GM21529 (cell line): Measurements from ENCODE around the gene DNAJB7.
"Not testable (repeated sequence)": the region's sequence is repeated elsewhere in the genome, so short reads cannot be mapped to it uniquely, and the experiment has no call there.

ENCODE experiments used
- ATAC-seq: cut with Tn5 transposase; IDR thresholded peaks from one replicate; pipeline ENCODE4 v1.9.1; 2021; ENCODE audit not compliant: unreplicated experiment

Gene DNAJB7

DNA sequence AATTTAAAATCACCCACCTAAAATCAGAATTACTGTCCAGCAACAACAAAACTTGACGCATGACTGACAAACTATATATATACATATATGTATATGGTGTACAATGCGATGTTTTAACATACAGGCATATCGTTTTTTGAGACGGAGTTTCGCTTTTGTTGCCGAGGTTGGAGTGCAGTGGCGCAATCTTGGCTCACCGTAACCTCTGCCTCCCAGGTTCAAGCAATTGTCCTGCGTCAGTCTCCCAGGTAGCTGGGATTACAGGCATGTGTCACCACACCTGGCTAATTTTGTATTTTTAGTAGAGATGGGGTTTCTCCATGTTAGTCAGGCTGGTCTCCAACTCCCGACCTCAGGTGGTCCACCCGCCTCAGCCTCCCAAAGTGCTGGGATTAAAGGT, 16.1 kb downstream of the DNAJB7 start:
- not testable (repeated sequence) for ATAC-seq

DNA sequence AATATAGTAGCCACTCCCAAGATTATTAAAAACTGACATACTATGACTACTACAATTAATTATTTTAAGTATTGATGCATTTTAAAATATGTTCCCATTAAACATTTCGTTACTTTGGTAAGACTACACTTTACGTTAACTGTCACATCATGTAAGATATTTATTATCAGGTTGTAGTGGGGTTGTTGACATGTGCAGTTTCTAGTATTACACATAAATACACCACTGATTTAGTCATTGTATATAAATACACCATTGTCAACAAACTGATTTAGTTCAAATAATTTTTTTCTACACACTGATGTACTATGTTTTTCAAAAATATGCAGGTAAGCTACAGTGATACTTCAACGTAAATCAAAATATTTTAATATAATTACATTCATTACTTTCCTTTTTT, 17.0 kb downstream of the DNAJB7 start:
- ATAC-seq: no peak

DNA sequence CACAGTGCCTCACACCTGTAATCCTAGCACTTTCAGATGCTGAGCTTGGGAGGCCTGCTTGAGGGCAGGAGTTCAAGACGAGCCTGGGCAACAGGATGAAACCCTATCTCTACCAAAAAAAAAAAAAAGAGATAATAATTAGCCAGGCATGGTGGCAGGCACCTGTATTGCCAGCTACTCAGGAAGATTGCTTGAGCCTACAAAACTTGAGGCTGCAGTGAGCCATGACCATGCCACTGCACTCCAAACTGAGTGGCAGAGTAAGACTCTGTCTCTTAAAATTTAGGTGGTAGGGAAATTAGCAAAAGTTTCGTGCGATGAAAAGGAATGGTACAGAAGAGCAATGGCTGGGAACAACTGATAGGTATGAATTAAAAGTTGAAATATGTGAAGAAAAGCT, 23.4 kb downstream of the DNAJB7 start:
- ATAC-seq: no peak

DNA sequence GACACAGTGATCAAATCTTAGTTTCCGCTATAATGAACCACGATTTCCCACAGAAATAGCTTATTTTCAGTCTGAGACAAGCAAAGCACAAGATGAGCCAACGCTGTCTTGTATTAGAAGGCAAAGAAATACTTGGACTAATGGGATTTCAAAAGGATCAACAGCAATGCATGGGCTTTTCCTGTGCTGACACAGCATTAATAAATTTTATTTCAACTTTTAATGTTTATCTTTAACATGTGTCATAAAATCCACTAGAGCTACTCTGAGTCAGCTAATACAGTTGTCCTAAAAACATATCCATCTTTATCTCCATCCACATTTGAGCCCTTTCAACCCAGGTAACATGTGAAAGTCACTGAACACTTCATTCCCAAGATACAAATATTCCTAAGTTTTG, 27.3 kb downstream of the DNAJB7 start:
- no peak for ATAC-seq

DNA sequence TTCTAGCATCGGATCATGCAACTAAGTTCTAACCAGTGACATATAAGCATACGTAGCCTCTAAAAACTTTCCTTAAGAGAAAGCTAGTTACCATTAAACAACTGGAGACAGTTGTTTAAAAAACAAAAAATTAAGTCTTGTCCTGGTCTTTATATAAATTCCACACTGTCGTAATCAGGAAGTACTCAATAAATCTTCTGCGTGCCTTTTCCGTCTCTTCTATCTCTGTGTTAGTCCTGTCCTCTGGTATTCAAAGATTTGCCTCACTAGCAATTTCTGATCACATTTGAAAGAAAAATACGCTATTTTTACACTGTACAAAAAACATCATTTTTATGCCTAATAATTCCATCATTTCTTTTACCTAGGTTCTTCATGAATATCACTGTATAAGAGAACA, 32.8 kb downstream of the DNAJB7 start:
- ATAC-seq: no peak

DNA sequence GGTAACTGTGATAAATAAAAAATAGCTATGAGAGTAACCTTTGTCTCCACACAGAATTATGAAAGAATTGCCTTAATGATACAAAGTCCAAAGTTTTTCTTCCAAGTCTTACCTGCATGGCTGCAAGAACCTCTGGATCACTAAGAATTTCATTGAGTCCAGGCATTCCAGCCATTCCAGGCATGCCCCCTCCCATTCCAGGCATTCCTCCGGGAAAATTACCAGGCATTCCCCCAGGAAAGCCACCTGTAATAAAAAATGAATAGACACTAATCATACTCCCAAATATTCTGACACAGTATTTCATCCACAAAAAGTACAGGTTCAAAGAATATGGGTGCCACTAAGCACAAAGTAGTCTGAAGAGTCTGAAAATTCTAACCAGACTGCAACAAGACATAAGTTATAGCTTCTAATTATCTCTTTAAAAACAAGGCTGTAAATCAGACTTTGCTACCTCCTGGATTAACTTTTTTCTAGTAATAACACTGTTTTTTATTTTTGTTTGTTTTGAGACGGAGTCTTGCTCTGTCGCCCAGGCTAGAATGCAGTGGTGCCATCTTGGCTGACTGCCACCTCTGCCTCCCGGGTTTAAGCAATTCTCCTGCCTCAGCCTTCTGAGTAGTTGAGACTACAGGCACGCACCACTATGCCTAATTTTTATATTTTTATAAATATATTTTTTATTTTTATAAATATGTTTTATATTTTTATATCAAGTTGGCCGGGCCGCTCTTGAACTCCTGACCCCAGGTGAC, 34.8 kb downstream of the DNAJB7 start:
- no peak for ATAC-seq

DNA sequence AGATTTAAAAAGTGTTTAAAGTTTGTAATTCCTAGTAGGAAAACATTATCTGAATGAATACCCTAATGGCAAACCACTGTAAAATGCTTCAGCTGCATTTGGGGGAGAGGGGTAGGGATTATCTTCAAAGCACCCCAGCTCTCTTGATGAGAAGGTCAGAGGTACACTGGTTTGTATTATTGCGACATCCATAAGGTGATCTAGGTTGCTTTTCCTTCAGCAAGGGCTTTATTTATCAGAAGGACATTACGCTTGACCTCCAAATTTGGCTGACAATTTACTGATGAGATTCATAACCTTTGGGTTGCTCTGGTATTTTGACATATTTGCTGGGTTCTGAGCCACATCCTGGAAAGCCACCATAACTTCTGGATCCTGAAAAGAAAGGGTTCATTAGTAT, 35.6 kb downstream of the DNAJB7 start:
- not testable (repeated sequence) for ATAC-seq

DNA sequence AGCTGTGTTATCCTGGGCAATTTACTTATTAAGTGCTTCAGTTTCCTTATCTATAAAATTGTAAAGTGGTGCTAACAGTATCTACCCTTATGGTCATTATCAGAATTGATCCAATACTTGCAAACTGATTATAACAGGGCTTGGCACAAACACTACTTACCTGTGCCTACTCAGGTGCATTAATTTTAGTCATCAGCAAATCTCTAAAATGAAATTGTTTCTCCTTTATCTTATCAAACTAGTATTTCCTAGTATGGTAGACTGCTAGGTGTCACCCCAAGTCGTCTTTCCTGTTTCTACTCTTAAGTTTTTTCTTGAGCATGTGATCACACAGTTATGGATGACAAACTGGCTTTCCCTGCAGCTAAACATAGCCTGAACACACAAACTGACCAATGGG, 38.5 kb downstream of the DNAJB7 start:
- ATAC-seq: no peak

DNA sequence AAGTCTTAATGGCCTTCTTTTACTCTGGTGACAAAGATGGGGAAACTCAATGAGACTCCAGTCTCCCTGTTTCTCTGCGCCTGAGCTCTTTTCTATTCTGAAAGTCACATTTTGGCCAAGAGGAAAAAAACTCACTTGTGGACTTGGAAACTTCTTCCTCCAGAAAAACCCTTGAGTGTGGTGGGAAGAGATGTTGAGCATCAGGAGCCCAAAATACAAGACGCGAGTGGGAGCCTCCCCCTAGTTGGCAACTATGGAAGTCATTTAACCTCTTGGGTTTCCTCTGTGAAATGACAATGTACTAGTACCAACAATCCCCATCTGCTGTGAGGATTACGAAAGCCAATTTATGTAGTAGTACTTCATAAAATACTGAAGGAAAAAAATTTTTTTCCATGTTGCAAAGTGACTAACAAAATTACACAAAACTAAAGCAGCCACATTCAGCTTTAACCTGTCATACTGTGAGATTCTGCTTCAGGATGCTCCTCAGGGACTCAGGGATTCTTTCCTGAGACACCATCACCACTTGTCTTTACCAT, 42.2 kb downstream of the DNAJB7 start:
- ATAC-seq: no peak

DNA sequence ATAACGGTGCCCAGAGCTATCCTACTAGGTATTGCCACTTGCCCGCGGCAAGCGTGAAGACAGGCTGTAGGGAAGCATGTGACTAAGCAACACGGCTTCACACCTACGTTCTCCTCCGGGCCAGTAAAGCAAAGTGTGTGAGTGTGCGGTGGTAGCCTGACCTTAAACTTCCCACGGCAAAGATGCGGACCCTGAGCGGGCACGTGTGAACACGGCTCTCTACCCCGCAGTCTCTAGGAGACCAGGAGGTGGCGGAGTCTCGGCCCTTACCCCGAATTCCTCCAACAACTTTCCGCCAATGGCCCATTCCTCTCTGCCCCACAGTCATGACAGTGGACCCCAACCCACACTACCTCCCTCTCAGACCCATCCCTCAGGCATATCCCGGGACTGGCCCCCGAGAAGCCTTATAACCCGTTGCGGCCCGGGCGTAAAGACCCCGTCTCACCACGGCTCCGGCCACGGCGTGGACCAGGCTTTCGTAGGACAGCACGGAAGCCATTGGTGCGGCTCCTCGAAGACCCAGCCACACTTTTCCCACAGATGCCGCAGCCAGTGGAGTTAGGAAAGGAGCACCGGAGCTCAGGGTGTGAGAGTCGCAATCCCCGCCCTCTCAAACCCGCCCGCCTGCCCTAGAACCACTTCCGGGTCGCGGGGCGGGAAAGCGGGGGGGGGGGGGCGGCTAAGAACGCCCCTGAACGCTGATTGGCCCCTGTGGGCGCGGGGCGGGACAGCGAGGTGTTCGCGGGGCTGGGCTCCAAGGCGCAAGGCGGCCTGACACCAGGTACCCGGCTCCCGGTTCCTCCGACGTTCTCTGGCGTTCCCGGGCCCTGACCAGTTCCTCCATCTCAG, 42.9 kb downstream of the DNAJB7 start, which contains the start of gene SLC25A17:
TSS of gene SLC25A17 (minus strand) at position 600 of the 852 bp plus-strand sequence. CDS start at position 502, 98 bp downstream.
- peak; percentile 74 for ATAC-seq

DNA sequence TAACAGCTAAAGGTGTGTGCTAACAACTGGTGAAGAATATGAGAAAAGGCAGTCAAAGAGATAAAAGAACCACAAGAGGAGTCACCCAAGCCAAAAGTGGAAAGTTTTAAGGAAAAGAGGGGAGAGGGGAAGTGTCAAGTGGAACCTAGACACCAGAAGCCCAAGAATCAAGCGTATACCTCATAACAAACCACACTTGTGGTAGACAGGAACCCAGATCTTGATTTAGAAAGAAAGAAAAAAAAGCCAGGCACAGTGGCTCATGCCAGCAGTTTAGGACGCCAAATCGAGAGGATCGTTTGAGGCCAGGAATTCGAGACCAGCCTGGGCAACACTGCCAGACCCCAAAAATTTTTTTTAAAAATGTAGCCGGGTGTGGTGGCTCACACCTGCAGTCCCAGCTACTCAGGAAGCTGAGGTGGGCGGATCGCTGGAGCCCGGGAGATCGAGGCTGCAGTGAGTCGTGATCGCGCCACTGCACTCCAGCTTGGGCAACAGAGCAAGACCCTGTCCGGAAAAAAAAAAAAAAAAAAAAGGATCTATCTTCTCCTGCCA, 43.6 kb downstream of the DNAJB7 start:
- no peak for ATAC-seq

DNA sequence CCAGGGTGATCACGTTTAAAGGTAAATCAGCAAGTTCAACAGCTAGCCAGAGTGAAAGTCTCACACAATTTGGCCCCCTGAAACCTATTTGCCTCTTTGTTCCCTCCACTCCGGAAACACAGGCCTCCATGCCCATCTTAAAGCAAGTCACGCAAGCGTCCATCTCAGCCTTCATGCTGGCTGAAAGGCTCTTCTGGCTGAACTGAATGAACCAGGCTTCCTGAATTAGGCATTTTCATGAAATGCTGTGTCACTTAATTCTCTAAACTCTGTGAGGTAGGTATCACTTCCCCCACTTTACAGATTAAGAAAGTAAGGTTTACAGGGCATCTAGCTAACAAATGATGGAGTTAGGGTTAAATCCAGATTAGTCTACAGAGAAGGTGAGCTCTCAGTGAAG, 44.2 kb downstream of the DNAJB7 start:
- ATAC-seq: no peak

DNA sequence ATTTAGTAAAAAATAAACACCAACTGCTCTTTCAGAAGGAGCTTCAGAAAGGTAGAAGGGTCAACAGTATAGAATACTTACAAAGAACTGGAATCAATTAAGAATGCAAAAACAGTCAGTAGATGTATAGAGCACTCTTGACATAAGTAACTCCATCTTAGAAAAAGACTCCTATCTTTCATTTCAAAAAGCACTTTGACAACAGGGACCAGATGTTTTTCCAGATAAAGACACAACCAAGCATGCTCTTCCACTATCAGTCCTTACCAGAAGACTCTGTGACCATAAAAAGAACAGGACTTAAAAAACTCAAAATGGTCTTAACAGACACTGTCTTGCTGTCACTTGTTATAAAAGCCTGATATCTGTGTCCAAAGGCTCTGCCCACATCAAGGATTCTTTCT, 48.0 kb downstream of the DNAJB7 start:
- ATAC-seq: no peak
